ENCODE data around the gene LMBR1L. TPM values are rescaled to one million over a fixed set of nuclear protein-coding genes. Genes with fewer than 3 reads are reported as not detected.

Gene LMBR1L
- total RNA-seq, 1 donor from 2014 or later = 34.3 TPM

DNA sequence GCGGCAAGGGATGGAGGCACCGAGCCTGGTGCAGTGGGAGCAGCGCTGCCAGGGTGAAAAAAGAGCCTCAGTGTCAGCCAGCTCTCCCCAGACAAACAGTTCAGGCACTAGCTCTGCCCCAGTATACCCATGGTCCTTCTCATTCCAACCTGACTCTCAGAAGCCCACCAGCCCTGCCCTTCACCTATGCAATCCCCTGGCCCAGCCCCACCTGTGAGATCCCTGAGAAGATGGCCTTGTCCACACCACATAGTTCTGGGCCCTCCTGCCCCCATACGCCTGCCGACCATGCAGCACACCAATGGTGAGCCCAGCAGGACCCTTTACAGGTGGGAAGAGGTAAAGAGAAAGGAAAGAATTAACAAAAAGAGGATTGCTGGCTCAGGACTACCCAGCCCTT lies 56.6 kb downstream of the LMBR1L start:
- no peak for DNase-seq (ENCODE audit: low read depth)

DNA sequence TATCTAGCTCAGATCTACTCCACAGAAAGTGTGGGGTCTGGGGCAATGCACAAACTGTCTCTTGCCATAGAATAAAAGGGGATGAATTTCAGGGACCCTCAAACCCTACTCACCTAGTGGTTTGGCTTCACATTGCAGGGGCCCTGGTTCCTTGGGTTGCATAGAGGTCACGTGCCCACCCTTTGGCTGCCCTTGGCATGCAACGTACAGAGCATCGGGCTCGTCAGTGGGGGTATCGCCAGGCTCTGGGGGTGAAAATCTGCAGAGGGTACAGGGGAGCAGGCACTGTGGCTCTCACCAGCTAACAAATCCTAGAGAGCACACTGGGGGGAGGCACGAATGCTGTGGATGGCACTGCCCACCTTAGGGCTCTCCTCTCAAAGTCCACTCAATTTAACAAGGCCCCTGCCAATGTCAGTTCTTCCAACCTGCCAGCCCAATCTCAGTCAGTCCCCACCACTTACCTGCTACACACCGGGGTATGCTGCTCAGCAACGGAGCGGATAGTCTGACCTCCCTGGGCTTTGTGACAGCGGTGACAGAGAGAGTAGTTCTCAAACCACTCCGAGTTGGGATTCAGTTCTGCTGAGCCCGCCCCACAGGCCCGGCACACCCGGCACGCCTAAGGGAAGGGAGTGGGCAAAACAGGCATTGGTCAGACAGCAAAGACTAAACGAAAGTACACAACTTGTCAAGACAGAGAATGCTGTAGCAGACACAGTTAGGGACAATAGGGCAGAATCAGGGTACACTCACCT lies 58.0 kb downstream of the LMBR1L start:
- DNase-seq (ENCODE audit: low read depth) = no peak

- DNase-seq (ENCODE audit: low read depth) = no peak
Observed at GRCh38 chr12:49051777-49052438, 58.7 kb downstream of the LMBR1L start.

- no peak for DNase-seq (ENCODE audit: low read depth)
Observed at GRCh38 chr12:49051373-49051764, 59.3 kb downstream of the LMBR1L start.

DNA sequence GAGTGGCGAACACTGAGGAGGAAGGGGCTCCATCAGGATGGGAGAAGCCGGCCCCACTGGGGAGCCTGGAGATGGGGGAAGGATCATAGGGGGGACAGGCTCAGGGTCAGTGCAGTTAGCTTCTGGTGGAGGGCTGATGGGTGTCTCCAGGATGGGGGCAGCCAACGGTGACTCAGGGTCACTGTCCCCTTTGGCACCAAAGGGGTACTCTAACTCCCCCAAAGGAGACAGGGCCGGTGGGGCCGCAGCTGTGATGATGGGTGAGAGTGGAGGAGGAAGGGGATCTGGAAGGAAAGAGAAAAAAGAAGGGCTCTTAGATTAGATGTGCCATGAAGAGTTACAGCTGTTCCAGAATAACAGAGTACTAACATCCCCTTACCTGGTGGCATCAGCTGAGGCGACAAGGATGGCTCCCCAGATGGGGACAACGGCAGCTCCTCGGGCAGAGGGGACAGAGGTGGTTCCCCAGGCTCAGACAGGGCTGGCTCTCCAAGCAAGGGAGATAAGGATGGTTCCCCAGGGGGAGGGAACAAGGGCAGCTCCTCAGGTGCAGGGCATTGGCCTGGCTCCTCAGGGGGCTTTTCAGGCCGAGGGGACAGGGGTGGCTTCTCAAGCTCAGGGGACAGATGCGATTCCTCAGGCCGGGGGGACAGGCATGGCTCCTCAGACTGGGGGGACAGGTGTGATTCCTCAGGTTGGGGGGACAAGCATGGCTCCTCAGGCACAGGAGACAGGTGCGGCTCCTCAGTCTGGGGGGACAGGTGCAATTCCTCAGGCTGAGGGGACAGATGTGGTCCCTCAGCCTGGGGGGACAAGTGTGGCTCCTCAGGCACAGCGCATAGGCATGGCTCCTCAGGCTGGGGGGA lies 59.9 kb downstream of the LMBR1L start:
- DNase-seq (ENCODE audit: low read depth) = no peak

- DNase-seq (ENCODE audit: low read depth) = no peak
Observed at GRCh38 chr12:49049566-49050224, 61.0 kb downstream of the LMBR1L start.

DNA sequence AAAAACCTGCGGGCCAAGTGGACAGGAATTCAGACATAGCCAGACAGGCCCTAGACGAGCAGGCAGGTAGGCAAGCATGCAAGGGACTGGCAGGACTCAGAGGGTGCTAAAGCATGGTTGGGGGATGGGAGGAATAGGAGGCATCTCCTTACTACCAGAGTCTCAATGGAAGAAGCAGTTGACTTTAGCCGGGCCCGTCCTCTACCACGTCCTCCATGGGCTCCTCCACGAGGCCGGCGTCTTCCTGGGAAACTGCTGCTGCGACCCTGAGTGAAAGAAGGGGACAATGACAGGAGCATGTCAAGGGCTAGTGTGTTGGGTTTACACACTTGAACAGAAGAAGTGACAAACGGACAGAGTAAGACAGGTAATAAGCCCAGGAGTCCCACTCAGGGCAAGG lies 61.7 kb downstream of the LMBR1L start:
- DNase-seq (ENCODE audit: low read depth) = no peak

Other genes with a start within 250 kb of the LMBR1L start
- 0.40 and 17.4 TPM in 2 replicates for gene RND1, start 245.0 kb downstream of the LMBR1L start, total RNA-seq
- gene FKBP11, start 185.4 kb downstream of the LMBR1L start, total RNA-seq = 6.4 and 8.0 TPM in 2 replicates
- 50.7 and 95.9 TPM in 2 replicates for gene ARF3, start 153.4 kb downstream of the LMBR1L start, total RNA-seq
- gene WNT10B, start 139.1 kb downstream of the LMBR1L start, total RNA-seq = 0.35 and 0.60 TPM in 2 replicates
- gene WNT1, start 132.5 kb downstream of the LMBR1L start, total RNA-seq = not detected in 2 replicates
- 0.05 TPM in 1 of 2 replicates, not detected in the other for gene DDN, start 111.5 kb downstream of the LMBR1L start, total RNA-seq
- 63.0 and 86.1 TPM in 2 replicates for gene PRKAG1, start 92.1 kb downstream of the LMBR1L start, total RNA-seq
- gene KMT2D, start 50.1 kb downstream of the LMBR1L start, total RNA-seq = 13.0 and 110 TPM in 2 replicates
- 0.10 and 1.7 TPM in 2 replicates for gene RHEBL1, start 40.9 kb downstream of the LMBR1L start, total RNA-seq
- 0.05 TPM in 1 of 2 replicates, not detected in the other for gene DHH, start 16.0 kb downstream of the LMBR1L start, total RNA-seq
- 420 and 2,146 TPM in 2 replicates for gene TUBA1B, start 20.5 kb upstream of the LMBR1L start, total RNA-seq
- gene TUBA1A, start 78.2 kb upstream of the LMBR1L start, total RNA-seq = 691 and 1,981 TPM in 2 replicates
- gene TUBA1C, start 154.2 kb upstream of the LMBR1L start, total RNA-seq = 212 and 831 TPM in 2 replicates
- not detected in 2 replicates for gene PRPH, start 184.3 kb upstream of the LMBR1L start, total RNA-seq
- gene TROAP, start 212.4 kb upstream of the LMBR1L start, total RNA-seq = 0.60 and 6.6 TPM in 2 replicates
- gene C1QL4, start 226.3 kb upstream of the LMBR1L start, total RNA-seq = 0.52 and 0.99 TPM in 2 replicates
- gene DNAJC22, start 236.0 kb upstream of the LMBR1L start, total RNA-seq = 3.1 and 18.8 TPM in 2 replicates

Data from renal cortical epithelial cell (primary cell).